Tibial artery (tissue), 4 donors: ENCODE data around the gene ZNF281.

Experiments used
- DNase-seq, 2 donors: peaks; one replicate each; pipeline ENCODE4 v3.0.0-alpha.2; 2019
- H3K27ac ChIP-seq, 2 donors: fragments of 200-600 bp; sonication (generic) in 1 of 2; 1 replicate in 1 of 2; 2 replicates in 1 of 2; pipeline ENCODE4 v1.5.1; 2018 to 2019; ENCODE audit warnings: mild to moderate bottlenecking in 1 of 2
- H3K27me3 ChIP-seq, 2 donors: fragments of 200-600 bp; sonication (generic) in 1 of 2; one replicate each; pipeline versions ENCODE4 v1.5.1 to v1.6.0; 2016 to 2019
- H3K36me3 ChIP-seq, 3 donors: fragments of 200-600 bp; sonication (generic) in 2 of 3; one replicate each; pipeline ENCODE4 v1.5.1; 2016 to 2019; ENCODE audit warnings: mild to moderate bottlenecking in 2 of 3
- H3K4me1 ChIP-seq, 4 donors: fragments of 200-600 bp; sonication (generic) in 2 of 4; 1 replicate in 3 of 4; 2 replicates in 1 of 4; pipeline ENCODE4 v1.5.1; 2016 to 2019
- H3K4me3 ChIP-seq, 2 donors: fragments of 200-600 bp; sonication (generic) in 1 of 2; 1 replicate in 1 of 2; 2 replicates in 1 of 2; pipeline ENCODE4 v1.5.1; 2018 to 2019; ENCODE audit warnings: mild to moderate bottlenecking in 2 of 2
- H3K9me3 ChIP-seq, 3 donors: fragments of 200-600 bp; sonication (generic) in 1 of 3; one replicate each; pipeline ENCODE4 v1.5.1; 2016 to 2019
- intact Hi-C: fragments of 100-400 bp; cut with DNase I; formaldehyde crosslinking; loops from one replicate; pipeline ENCODE4 v1.15.0; 2023; ENCODE audit warnings: low total_unique reads
- TF ChIP-seq, protein P1 (sequence below), 2 experiments: fragments of 200-600 bp in 1 of 2; fragments of 450-650 bp in 1 of 2; IDR thresholded peaks; one replicate each; pipeline ENCODE4 v1.5.1; 2017 to 2019; ENCODE audit warnings: antibody characterized with exemption in 2 of 2, mild to moderate bottlenecking in 1 of 2, moderate library complexity in 1 of 2

The ZNF281 gene

DNA sequence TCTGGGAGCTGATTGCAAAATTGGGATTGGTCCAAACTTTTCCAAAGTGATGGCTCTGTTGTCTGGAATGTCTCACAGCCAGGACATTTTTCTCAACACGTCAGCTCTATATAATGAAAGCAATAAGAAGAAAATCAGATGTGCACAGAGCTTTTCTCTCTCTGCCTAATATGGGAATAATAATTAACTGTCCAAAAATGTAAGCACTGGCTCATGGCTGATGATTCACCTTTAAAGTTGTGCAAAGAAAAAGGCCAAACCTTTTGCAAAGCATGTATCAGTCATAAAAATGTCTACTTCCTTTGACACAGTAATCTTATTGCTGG, 30.4 kb downstream of the ZNF281 start:
- intact Hi-C loops, result no loop called here
- Histone ChIP-seq H3K27ac (no peak overlapping the region), H3K4me1 (peaks cover 0 to 6% (median 0%) of the 10 kb centered on the region in 4 donors), H3K36me3 (no peaks in the 10 kb centered on the region), H3K27me3 (no peaks in the 10 kb centered on the region), H3K4me3 (no peak overlapping the region), H3K9me3 (no peaks in the 10 kb centered on the region)
- TF ChIP-seq, protein P1, sequence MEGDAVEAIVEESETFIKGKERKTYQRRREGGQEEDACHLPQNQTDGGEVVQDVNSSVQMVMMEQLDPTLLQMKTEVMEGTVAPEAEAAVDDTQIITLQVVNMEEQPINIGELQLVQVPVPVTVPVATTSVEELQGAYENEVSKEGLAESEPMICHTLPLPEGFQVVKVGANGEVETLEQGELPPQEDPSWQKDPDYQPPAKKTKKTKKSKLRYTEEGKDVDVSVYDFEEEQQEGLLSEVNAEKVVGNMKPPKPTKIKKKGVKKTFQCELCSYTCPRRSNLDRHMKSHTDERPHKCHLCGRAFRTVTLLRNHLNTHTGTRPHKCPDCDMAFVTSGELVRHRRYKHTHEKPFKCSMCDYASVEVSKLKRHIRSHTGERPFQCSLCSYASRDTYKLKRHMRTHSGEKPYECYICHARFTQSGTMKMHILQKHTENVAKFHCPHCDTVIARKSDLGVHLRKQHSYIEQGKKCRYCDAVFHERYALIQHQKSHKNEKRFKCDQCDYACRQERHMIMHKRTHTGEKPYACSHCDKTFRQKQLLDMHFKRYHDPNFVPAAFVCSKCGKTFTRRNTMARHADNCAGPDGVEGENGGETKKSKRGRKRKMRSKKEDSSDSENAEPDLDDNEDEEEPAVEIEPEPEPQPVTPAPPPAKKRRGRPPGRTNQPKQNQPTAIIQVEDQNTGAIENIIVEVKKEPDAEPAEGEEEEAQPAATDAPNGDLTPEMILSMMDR (IDR thresholded peaks at IDR 0.05), result no peak
- no peak for DNase-seq

- TF ChIP-seq, protein P1 (IDR thresholded peaks at IDR 0.05), result no peak
- no peaks in the 10 kb centered on the region for H3K9me3 ChIP-seq
- no peak overlapping the region for H3K4me3 ChIP-seq
- no peak overlapping the region for H3K27ac ChIP-seq
- no peaks in the 10 kb centered on the region for H3K27me3 ChIP-seq
- H3K4me1 ChIP-seq, result peaks cover 0 to 6% (median 0%) of the 10 kb centered on the region in 4 donors
- intact Hi-C loops, result no loop called here
- H3K36me3 ChIP-seq, result no peaks in the 10 kb centered on the region
- DNase-seq, result no peak
Measured at GRCh38 chr1:200378096-200378495, 31.7 kb downstream of the ZNF281 start.

DNA sequence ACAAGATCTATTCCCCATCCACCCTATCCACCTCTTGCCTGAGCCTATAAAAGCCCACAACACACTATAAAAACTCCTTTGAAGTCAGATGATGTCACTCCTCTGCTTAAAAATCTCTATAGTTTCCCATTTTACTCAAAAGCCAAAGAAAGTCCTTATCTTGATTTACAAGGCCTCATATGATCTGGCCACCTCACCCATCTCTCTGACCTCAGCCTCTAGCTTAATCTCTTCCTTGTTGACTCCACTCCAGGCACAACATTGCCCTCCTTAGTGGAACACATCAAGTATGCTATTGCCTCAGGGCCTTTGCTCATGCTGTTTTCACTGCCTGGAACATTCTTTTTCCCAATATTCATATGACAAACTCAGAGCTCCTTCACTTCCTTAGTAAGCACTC, 33.3 kb downstream of the ZNF281 start:
- H3K27me3 ChIP-seq, result no peaks in the 10 kb centered on the region
- H3K4me3 ChIP-seq, result no peak overlapping the region
- DNase-seq, result no peak
- no peak overlapping the region for H3K27ac ChIP-seq
- TF ChIP-seq, protein P1 (IDR thresholded peaks at IDR 0.05), result no peak
- no peaks in the 10 kb centered on the region for H3K36me3 ChIP-seq
- no peaks in the 10 kb centered on the region for H3K9me3 ChIP-seq
- H3K4me1 ChIP-seq, result peaks cover 0 to 6% (median 0%) of the 10 kb centered on the region in 4 donors
- intact Hi-C loops, result no loop called here

GRCh38 chr1:200374569-200375295, 35.1 kb downstream of the ZNF281 start:
- Histone ChIP-seq H3K9me3 (no peaks in the 10 kb centered on the region), H3K27me3 (no peaks in the 10 kb centered on the region), H3K27ac (no peak overlapping the region), H3K36me3 (no peaks in the 10 kb centered on the region), H3K4me3 (no peak overlapping the region), H3K4me1 (peaks cover 0 to 6% (median 0%) of the 10 kb centered on the region in 4 donors)
- DNase-seq, result no peak
- intact Hi-C loops, result no loop called here
- TF ChIP-seq, protein P1 (IDR thresholded peaks at IDR 0.05), result no peak

DNA sequence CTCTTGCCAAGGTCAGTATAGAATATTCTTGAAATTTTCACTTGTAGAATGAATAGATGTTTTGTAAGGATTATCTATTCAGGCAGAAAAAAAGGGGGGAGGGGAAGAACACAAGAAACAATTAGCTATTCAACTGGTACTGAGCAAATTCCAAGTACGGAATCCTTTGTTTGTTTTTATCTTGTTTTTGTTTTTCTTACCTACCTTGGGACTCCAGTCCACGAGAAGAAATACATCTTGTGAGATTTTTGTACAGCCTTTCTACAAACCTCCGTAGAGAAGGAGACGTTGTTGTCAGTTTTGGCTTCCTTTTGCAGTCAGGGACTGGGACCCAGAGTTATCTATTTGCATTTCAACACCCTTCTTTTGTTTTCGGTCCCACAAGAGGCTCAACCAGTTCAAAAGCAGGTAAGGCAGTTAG, 36.0 kb downstream of the ZNF281 start:
- no peak for DNase-seq
- TF ChIP-seq, protein P1 (IDR thresholded peaks at IDR 0.05), result no peak
- no peaks in the 10 kb centered on the region for H3K27me3 ChIP-seq
- H3K27ac ChIP-seq, result no peak overlapping the region
- intact Hi-C loops, result no loop called here
- no peaks in the 10 kb centered on the region for H3K9me3 ChIP-seq
- no peak overlapping the region for H3K4me3 ChIP-seq
- no peaks in the 10 kb centered on the region for H3K4me1 ChIP-seq
- H3K36me3 ChIP-seq, result no peaks in the 10 kb centered on the region

DNA sequence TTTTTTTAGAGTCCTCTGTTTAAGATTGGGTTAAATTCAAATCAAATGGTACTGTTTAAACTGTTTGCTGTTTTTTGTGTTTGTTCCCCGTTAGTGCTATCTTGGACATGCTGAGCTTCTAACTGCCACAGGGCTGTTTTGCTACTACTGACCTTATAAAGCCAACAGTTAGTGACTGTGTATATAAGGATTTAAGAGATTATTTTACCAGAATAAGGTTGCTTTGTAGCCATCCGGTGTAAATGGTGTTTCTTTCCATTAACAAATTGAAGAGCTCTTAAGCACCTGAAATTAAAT, 37.0 kb downstream of the ZNF281 start:
- no peak for DNase-seq
- intact Hi-C loops, result no loop called here
- H3K4me3 ChIP-seq, result no peak overlapping the region
- TF ChIP-seq, protein P1 (IDR thresholded peaks at IDR 0.05), result no peak
- H3K27ac ChIP-seq, result no peak overlapping the region
- no peaks in the 10 kb centered on the region for H3K4me1 ChIP-seq
- H3K9me3 ChIP-seq, result no peaks in the 10 kb centered on the region
- no peaks in the 10 kb centered on the region for H3K36me3 ChIP-seq
- no peaks in the 10 kb centered on the region for H3K27me3 ChIP-seq
